Stimulated activated naive CD8-positive, alpha-beta T cell treated with anti-CD3 and anti-CD28 coated beads, Interleukin-15, Interleukin-2, amounts not matched to agents 100 ng/mL and 50 ng/mL, for 24 hours (primary cell): ENCODE data around the gene FAM241B.

Source experiments
- H3K27ac Mint-ChIP-seq: one replicate; pipeline ENCODE4 v1.8.0; 2021; ENCODE audit warnings: mild to moderate bottlenecking, mixed read lengths
- H3K27me3 Mint-ChIP-seq: one replicate; pipeline ENCODE4 v1.8.0; 2021; ENCODE audit warnings: mixed read lengths
- H3K36me3 Mint-ChIP-seq: one replicate; pipeline ENCODE4 v1.8.0; 2021; ENCODE audit warnings: low read depth, mixed read lengths
- H3K4me1 Mint-ChIP-seq: one replicate; pipeline ENCODE4 v1.8.0; 2021; ENCODE audit warnings: low read depth, mixed read lengths
- H3K4me3 Mint-ChIP-seq: one replicate; pipeline ENCODE4 v1.8.0; 2021; ENCODE audit warnings: mild to moderate bottlenecking, mixed read lengths
- H3K9me3 Mint-ChIP-seq: one replicate; pipeline ENCODE4 v1.8.0; 2021; ENCODE audit warnings: mixed read lengths

Gene FAM241B

GRCh38 chr10:69628891-69629290 lies 1.2 kb upstream of the FAM241B start:
- Mint-ChIP-seq H3K4me3 (peak overlapping the region; percentile 33), H3K27me3 (no peaks in the 10 kb centered on the region), H3K27ac (no peak overlapping the region), H3K9me3 (peaks cover 6% of the 10 kb centered on the region), H3K36me3 (peaks cover 14% of the 10 kb centered on the region), H3K4me1 (peaks cover 12% of the 10 kb centered on the region)

- peaks cover 6% of the 10 kb centered on the region for H3K4me1 Mint-ChIP-seq
- H3K4me3 Mint-ChIP-seq: peak overlapping the region; percentile 43
- H3K27ac Mint-ChIP-seq: no peak overlapping the region
- peaks cover 12% of the 10 kb centered on the region for H3K36me3 Mint-ChIP-seq
- peaks cover under 1% of the 10 kb centered on the region for H3K9me3 Mint-ChIP-seq
- H3K27me3 Mint-ChIP-seq: no peaks in the 10 kb centered on the region
Measured at GRCh38 chr10:69629519-69629896, 539 bp upstream of the FAM241B start.

GRCh38 chr10:69630651-69631400 lies 779 bp downstream of the FAM241B start:
- Mint-ChIP-seq H3K27me3 (no peaks in the 10 kb centered on the region), H3K4me3 (peak overlapping the region; percentile 73), H3K36me3 (peaks cover 12% of the 10 kb centered on the region), H3K27ac (no peak overlapping the region), H3K9me3 (no peaks in the 10 kb centered on the region), H3K4me1 (peaks cover 4% of the 10 kb centered on the region)

GRCh38 chr10:69631566-69631965 lies 1.5 kb downstream of the FAM241B start:
- Mint-ChIP-seq H3K36me3 (peaks cover 12% of the 10 kb centered on the region), H3K9me3 (no peaks in the 10 kb centered on the region), H3K27ac (no peak overlapping the region), H3K4me3 (peak overlapping the region; percentile 73), H3K27me3 (no peaks in the 10 kb centered on the region), H3K4me1 (peaks cover 4% of the 10 kb centered on the region)

GRCh38 chr10:69632516-69633199 lies 2.6 kb downstream of the FAM241B start:
- no peak overlapping the region for H3K27ac Mint-ChIP-seq

GRCh38 chr10:69633673-69634635 lies 3.9 kb downstream of the FAM241B start:
- no peaks in the 10 kb centered on the region for H3K9me3 Mint-ChIP-seq
- H3K36me3 Mint-ChIP-seq: peaks cover 12% of the 10 kb centered on the region
- H3K27ac Mint-ChIP-seq: no peak overlapping the region
- no peaks in the 10 kb centered on the region for H3K27me3 Mint-ChIP-seq
- H3K4me3 Mint-ChIP-seq: no peak overlapping the region
- H3K4me1 Mint-ChIP-seq: peaks cover 4% of the 10 kb centered on the region

More at GRCh38 chr10:69632516-69633199, 2.6 kb downstream of the FAM241B start:
- Mint-ChIP-seq H3K27me3 (no peaks in the 10 kb centered on the region), H3K4me3 (no peak overlapping the region), H3K36me3 (peaks cover 12% of the 10 kb centered on the region), H3K9me3 (no peaks in the 10 kb centered on the region), H3K4me1 (peaks cover 4% of the 10 kb centered on the region)

GRCh38 chr10:69634759-69635425 lies 4.8 kb downstream of the FAM241B start:
- no peaks in the 10 kb centered on the region for H3K9me3 Mint-ChIP-seq
- H3K4me3 Mint-ChIP-seq: no peak overlapping the region
- H3K4me1 Mint-ChIP-seq: peaks cover 4% of the 10 kb centered on the region
- H3K27ac Mint-ChIP-seq: no peak overlapping the region
- H3K36me3 Mint-ChIP-seq: peaks cover 12% of the 10 kb centered on the region
- peaks cover 5% of the 10 kb centered on the region for H3K27me3 Mint-ChIP-seq

GRCh38 chr10:69635428-69636272 lies 5.6 kb downstream of the FAM241B start:
- Mint-ChIP-seq H3K36me3 (peaks cover 12% of the 10 kb centered on the region), H3K4me1 (peaks cover 4% of the 10 kb centered on the region), H3K27ac (no peak overlapping the region), H3K9me3 (no peaks in the 10 kb centered on the region), H3K4me3 (no peak overlapping the region), H3K27me3 (peaks cover 12% of the 10 kb centered on the region)

GRCh38 chr10:69636273-69636575 lies 6.2 kb downstream of the FAM241B start:
- peaks cover 4% of the 10 kb centered on the region for H3K4me1 Mint-ChIP-seq
- no peak overlapping the region for H3K27ac Mint-ChIP-seq
- no peak overlapping the region for H3K4me3 Mint-ChIP-seq
- no peaks in the 10 kb centered on the region for H3K9me3 Mint-ChIP-seq
- H3K36me3 Mint-ChIP-seq: peaks cover 12% of the 10 kb centered on the region
- H3K27me3 Mint-ChIP-seq: peaks cover 12% of the 10 kb centered on the region

- Mint-ChIP-seq H3K27me3 (peaks cover 12% of the 10 kb centered on the region), H3K4me1 (no peaks in the 10 kb centered on the region), H3K36me3 (peaks cover 12% of the 10 kb centered on the region), H3K4me3 (no peak overlapping the region), H3K9me3 (no peaks in the 10 kb centered on the region), H3K27ac (no peak overlapping the region)
Measured at GRCh38 chr10:69636626-69637605, 6.9 kb downstream of the FAM241B start.

GRCh38 chr10:69638642-69639041 lies 8.6 kb downstream of the FAM241B start:
- H3K9me3 Mint-ChIP-seq: no peaks in the 10 kb centered on the region
- H3K4me1 Mint-ChIP-seq: no peaks in the 10 kb centered on the region
- no peak overlapping the region for H3K27ac Mint-ChIP-seq
- H3K36me3 Mint-ChIP-seq: no peaks in the 10 kb centered on the region
- peaks cover 16% of the 10 kb centered on the region for H3K27me3 Mint-ChIP-seq
- H3K4me3 Mint-ChIP-seq: no peak overlapping the region

GRCh38 chr10:69639291-69640195 lies 9.5 kb downstream of the FAM241B start:
- Mint-ChIP-seq H3K27ac (no peak overlapping the region), H3K36me3 (no peaks in the 10 kb centered on the region), H3K4me3 (no peak overlapping the region), H3K9me3 (no peaks in the 10 kb centered on the region), H3K4me1 (no peaks in the 10 kb centered on the region), H3K27me3 (peaks cover 16% of the 10 kb centered on the region)
